GM18505 (cell line): ENCODE data around the gene CAPN5.
"Not testable (repeated sequence)": the region's sequence is repeated elsewhere in the genome, so short reads cannot be mapped to it uniquely, and the experiment has no call there.

ENCODE experiments used
- ATAC-seq: cut with Tn5 transposase; IDR thresholded peaks from one replicate; pipeline ENCODE4 v1.9.1; 2021; ENCODE audit not compliant: unreplicated experiment
- POLR2A ChIP-seq: IDR thresholded peaks from 4 replicates; pipeline ENCODE4 v1.6.1; 2011; ENCODE audit warnings: borderline replicate concordance; ENCODE audit not compliant: insufficient read depth, insufficient read length; ENCODE audit errors: extremely low read depth

The CAPN5 gene

DNA sequence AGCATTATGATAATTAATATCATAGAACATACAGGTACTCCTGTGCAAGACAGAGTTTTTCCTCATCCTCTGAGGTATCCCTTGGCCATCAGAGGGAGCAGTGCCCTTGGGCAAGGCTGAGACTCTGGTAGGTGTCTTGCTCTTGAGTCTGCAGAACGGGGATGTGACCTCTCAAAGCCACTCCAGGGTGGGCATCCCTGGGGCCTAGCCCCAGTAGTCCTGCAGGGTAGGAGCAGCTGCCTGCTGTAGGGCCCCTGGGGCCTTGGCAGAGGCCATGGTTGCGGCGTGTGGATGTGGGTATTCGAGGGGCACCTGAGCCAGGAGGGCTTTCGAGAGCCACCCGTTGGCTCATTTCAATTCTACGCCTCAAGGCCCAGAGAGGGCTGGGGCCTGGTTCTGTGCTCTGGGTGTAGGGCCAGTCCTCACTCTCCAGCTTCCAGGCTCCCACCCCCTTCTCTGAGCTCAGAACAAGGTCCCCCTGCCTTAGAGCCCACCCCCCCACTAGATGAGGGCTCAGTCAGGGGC, 28.1 kb downstream of the CAPN5 start:
- ATAC-seq: no peak
- no peak for TF ChIP-seq POLR2A

DNA sequence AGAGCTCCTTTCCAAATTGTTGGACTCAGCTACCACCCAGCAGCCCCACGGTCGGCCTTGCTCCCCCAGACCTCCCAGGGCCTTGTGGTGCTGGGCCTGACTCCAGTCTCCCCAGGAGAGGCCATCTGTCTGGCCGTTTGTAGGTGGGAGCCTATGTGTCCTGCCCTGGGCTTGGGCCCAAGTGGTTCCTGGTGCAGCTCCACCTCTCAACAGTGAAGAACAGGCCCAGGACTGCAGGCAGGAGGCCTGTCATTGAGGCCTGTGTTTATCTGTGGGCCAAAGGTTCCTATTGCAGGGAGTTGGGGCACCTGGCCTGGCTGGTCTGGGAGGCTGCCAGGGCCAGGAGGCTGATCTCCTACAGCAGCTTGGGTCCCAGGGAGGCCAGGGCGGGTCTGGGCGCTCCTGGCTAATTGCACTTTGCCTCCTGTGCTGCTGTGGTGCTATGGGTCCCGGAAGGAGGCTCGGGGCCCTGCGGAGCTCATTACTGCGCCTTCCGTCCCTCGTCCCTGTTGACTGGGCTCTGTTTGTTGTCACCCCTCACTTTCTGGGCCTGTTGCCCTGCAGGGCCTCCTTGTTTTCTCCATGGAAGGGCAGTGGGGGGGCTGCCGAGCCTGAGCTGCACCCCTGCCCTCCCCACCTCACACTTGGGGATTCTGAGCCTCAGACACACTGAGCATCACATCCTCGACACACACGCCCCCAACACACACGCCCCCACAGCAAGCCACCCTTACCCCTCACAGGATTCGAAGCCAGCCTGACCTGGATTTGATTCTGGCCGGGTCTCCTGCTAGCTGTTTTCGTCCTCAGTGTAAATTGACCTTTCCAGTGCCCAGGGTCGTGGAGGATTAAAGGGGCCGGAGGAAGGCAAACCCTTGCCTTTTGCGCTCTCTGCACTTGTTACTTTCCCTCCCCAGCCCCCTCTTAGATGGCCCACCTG, 29.1 kb downstream of the CAPN5 start:
- ATAC-seq: no peak
- TF ChIP-seq POLR2A: no peak

DNA sequence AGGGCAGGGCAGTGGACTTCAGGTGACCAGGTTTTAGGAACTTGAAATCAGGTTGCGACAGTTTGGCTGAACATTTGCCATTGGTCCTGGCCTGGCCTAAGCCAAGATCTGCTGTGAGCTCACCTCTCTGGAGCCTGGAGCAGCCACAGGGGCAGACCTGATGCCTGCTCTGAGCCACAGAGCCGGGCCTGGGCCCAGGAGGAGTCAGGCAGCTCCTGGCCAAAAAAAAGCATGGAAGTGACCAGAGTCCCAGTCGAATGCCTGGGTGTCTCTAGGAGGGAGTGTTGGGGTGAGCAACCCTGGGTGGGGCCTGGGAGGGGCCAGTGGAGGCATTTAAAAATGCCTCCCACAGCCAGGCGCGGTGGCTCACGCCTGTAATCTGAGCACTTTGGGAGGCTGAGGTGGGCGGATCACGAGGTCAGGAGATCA, 29.8 kb downstream of the CAPN5 start:
- ATAC-seq: no peak
- no peak for TF ChIP-seq POLR2A

DNA sequence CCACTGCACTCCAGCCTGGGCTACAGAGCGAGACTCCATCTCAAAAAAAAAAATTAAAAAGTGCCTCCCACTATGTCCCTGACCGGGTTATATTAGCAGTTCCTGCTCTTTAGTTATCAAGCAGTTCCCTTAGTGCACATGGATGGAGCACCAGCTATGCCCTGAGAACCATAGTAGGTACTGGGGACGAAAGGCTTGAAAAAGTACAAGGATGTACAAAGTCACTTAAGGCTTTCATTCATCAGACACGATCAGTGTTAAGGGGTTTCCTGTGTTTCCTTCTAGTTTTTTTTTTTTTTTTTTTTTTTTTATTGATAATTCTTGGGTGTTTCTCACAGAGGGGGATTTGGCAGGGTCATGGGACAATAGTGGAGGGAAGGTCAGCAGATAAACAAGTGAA, 30.4 kb downstream of the CAPN5 start:
- not testable (repeated sequence) for ATAC-seq

DNA sequence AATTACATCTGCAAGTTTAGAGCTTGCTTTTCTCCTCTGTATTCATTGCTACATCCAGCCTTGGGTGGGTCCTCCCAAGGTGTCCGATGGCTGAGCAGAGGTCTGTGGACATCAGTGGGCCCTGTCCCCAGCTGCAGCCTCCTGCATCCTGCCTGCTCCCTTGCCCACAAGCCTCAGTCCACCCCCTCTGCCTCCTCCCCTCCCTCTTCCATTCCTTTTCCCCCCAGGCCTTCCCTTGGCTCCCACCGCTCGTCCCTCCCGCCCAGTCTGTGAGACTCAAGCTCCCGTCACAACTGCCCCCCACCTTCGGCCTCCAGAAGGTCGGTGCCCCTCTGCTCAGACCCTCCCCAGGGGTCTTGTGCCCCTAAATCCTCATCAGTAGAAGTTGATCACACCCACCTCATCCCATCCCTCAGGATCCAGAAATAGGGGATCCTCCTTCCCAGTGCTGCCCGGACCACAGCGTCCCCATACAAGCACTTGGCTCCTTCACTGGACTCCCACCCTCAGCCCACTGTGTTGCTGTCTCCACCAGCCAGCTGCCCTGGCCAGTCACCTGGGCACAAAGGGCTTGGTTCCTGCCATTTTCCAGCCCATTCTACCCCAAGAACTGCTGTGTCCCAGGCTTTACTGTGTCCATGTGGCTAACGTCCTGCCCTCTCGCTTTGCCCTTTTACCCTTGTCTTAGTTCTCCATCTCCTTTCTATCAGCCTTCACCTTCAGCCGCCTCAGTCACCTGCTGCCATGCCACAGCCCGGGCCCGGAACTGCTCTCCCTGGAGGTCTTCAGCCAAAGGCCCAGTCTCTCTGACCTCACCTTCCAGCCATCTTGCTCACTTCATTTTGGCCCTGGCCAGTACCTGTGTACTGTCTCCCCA, 33.6 kb downstream of the CAPN5 start:
- ATAC-seq: no peak
- no peak for TF ChIP-seq POLR2A

DNA sequence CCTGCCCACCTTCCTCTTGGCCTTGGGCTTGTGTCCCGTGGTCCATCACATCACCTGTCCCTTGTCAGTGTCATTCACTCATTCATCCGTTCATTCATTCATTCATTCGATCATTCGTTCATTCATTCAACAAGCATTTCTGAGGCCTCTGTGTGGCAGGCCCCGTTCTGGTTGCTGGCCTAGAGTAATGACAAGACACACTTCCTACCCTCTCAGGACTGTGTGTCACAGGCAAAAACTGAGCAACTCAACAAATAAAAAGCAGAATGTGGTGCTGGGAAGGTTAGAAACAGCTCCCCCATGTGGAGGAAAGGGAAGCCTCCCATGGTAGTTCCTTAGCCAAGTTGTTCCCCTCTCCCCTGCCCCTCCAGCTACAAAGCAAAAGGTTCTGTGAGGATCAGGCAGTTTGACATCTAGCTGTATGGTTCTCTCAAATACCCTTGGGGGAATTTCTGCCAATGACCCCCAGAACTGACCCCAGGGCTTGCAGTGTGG, 34.3 kb downstream of the CAPN5 start:
- ATAC-seq: no peak

DNA sequence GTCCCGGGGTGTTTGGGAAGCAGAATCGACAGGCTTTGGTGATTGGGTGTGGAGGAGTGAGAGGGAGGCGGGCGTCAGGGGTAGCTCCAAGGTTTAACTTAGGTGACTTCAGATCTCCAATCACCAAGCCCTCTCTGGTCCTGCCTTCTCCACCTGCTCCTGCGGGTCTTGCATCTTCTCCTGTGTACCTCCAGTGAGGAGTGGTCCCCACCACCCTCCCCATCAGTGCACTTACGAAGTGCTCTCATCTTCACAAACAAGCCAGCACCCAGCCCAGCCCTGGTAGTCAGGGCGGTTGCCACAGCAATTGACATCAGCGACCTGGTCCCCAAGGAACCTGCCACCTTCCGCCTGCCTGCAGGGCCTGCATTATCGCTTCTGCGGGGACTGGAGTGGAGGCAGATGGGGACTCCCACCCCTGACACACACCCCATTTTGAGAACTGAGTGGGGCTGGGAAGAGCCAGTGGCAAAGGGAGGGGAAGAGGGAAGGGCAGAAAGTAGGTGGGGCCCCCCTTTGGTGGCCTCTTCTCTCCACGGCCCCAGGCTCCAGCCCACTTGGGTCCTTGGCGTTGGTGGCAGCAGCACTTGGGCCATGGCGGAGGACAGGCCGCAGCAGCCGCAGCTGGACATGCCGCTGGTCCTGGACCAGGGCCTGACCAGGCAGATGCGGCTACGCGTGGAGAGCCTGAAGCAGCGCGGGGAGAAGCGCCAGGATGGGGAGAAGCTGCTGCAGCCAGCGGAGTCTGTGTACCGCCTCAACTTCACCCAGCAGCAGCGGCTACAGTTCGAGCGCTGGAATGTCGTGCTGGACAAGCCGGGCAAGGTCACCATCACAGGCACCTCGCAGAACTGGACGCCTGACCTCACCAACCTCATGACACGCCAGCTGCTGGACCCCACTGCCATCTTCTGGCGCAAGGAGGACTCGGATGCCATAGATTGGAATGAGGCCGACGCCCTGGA, 35.8 kb downstream of the CAPN5 start, which contains the start of gene OMP:
TSS of gene OMP (plus strand) at position 595 of the 965 bp plus-strand sequence. CDS start at position 595, 0 bp downstream.
- ATAC-seq: no peak
- TF ChIP-seq POLR2A: no peak

More for the DNA sequence above, 34.3 kb downstream of the CAPN5 start:
- TF ChIP-seq POLR2A: no peak

DNA sequence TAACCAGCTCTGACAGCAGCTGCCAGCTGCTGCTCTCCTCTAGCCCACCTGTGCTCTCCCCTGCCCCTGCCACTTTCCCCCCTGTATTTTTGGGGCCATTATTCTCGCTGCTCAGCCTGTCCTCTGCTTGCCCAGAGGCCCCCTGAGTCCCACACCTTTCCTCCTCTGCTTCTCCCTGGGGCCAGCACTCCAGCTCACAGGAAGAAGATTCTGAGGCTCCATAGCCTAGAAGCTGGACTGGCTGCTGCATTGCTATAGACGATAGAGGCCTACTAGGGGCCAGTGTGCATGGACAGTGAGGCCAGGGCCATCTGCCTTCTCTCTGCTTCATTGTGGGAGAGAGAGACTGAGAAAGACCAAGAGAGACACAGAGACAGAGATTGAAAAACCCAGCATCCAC, 36.5 kb downstream of the CAPN5 start:
- no peak for ATAC-seq
- TF ChIP-seq POLR2A: no peak

DNA sequence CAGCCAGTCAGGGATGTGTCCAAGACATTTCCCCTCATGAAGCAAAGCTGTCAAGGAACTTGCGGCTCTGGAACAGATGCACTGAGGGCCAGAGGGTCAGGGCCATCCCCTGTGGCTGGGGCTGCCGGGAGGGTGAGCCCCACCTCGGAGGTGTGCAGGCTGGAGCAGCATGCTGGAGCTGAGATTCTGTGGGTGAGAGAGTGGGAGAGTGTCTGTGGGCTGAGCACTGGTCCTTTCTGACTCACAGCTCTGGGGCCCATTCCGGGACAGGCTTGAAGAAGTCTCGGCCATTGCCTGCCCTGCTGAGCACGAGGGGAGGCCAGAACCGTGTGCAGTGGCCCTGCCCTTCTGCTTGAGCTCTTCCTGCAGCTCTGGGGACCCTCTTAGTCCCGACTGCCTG, 38.0 kb downstream of the CAPN5 start:
- TF ChIP-seq POLR2A: no peak
- ATAC-seq: no peak

DNA sequence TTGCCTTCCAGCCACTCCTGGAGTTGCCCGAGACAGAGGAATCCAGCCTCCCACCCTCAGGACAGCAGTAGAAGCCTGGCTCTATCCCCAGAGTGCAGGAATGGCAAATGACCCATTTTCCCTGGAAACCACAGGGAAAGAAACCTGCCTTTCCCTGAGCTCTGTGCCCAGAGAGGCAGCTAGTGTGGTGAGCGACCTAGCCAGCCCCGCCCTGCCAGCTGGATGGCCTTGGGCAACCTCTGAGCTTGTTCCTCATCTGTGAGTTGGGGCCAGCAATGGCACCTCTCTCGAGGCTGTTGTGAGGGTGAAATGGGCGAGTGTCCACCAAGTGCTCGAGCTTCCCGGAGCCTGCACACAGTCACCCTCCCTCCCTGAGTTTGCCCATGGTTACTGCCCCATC, 39.5 kb downstream of the CAPN5 start:
- ATAC-seq: no peak
- TF ChIP-seq POLR2A: no peak

DNA sequence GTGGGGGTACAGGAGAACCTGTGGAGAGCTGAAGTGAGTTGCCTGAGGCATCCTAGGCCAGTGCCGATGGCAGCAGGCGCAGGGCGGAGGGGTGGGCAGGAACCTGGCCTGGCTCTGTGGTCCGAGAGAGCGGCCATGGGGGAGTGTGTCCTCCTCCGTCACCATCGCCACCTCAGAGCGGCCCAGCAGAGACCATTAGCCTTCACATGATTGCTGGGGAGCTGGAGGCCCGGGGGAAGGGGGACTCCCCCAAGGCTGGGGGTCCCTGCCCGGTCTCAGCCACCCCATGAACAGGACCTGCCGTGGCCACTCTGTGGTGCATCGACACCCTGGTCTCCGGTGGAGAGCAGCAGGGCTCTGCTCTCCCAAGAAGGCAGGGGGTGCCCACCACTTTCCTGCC, 40.0 kb downstream of the CAPN5 start:
- ATAC-seq: no peak
- no peak for TF ChIP-seq POLR2A

DNA sequence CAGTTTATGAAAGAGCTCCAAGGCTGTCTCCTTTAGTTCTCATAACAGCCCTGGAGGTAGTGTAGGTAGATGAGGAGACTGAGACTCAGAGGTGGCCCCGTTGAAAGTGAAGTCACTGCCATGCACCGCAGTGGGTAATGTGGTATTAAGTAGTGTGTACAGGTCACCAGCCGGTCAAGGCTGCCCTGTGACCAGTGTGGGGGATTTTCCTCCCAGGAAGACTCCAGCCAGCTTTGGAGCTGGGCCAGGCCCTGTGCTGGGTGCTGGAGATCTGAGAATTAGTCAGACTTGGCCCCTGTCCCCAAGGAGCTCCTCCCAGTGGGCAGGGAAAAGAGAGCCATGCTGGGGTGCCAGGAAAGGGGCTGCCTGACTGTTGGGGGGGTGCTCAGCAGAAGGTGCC, 41.2 kb downstream of the CAPN5 start:
- no peak for ATAC-seq
- TF ChIP-seq POLR2A: no peak

DNA sequence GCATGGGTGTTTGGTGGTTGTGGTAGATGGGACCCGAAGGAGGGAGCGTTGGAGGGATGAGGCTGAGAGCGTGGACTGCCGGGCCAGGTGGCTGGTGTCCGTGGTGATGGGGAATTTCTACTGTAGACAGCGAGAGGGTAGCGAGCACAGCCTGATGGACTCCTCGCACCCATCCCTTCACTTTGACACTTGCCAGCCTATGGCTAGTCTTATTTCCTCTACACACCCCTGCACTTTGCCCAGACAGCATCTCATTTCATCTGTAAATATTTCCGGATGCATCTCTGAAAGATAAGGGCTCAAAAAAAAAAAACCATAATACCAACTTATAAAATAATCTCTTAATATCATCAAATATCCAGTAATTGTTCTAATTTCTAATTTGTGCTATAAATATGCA, 41.7 kb downstream of the CAPN5 start:
- TF ChIP-seq POLR2A: no peak
- ATAC-seq: no peak
